K562 (cell line): ENCODE data around the gene SOSTDC1. TPM values are rescaled to one million over a fixed set of nuclear protein-coding genes. Genes with fewer than 3 reads are reported as not detected.

Experiments used
- CCAR2 ChIP-seq: fragments of 200-400 bp; formaldehyde crosslinking; IDR thresholded peaks from 2 replicates; pipeline ENCODE4 v1.6.1; 2017; ENCODE audit warnings: mild to moderate bottlenecking, low read depth, low read length
- KDM1A ChIP-seq, 2 experiments: fragments of 450-650 bp; IDR thresholded peaks; 2 replicates each; pipeline ENCODE4 v1.6.1; 2016; ENCODE audit warnings: mild to moderate bottlenecking in 2 of 2
- SMARCE1 ChIP-seq: fragments of 450-650 bp; IDR thresholded peaks from 2 replicates; pipeline ENCODE4 v1.7.1; 2016; ENCODE audit warnings: mild to moderate bottlenecking
- polyA plus RNA-seq, 8 experiments: library from polyadenylated mRNA; depleted of rRNA in 4 of 8; stranded (reverse) in 5 of 8; unstranded in 3 of 8; fragments of >200 nt; fragmentation: Nextera tagmentation in 2 of 8; fragmentation: Illumina TruSeq in 1 of 8; extraction: Ambion mirVana in 2 of 8; extraction: Trizol in 1 of 8; gene quantifications; 2 replicates each; pipeline versions ENCODE4 v1.2.1 to v1.2.3, GENCODE V29; 2011 to 2014; ENCODE audit warnings: inconsistent platforms in 1 of 8, missing spikeins in 1 of 8
- total RNA-seq, 7 experiments: library from RNA; depleted of rRNA in 6 of 7; stranded (reverse); fragments of >200 nt in 6 of 7; fragmentation: Illumina TruSeq in 2 of 7; extraction: Trizol in 2 of 7; gene quantifications; 2 replicates each; pipeline versions ENCODE4 v1.2.1 to v1.2.3, GENCODE V29; 2011 to 2021; ENCODE audit warnings: low replicate concordance in 1 of 7
- TF ChIP-seq, protein P1 (sequence below), 2 experiments: fragments of 450-650 bp; formaldehyde crosslinking in 1 of 2; IDR thresholded peaks; 2 replicates each; pipeline versions ENCODE4 v1.4.0 to v1.6.1; 2014 to 2020; ENCODE audit warnings: mild to moderate bottlenecking in 2 of 2, borderline replicate concordance in 1 of 2, low read depth in 1 of 2
- TF ChIP-seq, protein P2 (sequence below): fragments of 450-650 bp; formaldehyde crosslinking; IDR thresholded peaks from 2 replicates; pipeline ENCODE4 v1.4.0; 2022; ENCODE audit warnings: missing genetic modification characterization
- TF ChIP-seq, protein P3 (sequence below): sonication (generic); formaldehyde crosslinking; IDR thresholded peaks from 2 replicates; pipeline ENCODE4 v1.8.1; 2023; ENCODE audit warnings: mild to moderate bottlenecking, missing genetic modification reagents

Gene SOSTDC1
- total and polyA plus RNA-seq, 9 of the 15 experiments (the other 6 are each of a cell fraction or from before 2014, with no cell fraction given) = 8.3 to 48.6 (median 15.9) TPM

DNA sequence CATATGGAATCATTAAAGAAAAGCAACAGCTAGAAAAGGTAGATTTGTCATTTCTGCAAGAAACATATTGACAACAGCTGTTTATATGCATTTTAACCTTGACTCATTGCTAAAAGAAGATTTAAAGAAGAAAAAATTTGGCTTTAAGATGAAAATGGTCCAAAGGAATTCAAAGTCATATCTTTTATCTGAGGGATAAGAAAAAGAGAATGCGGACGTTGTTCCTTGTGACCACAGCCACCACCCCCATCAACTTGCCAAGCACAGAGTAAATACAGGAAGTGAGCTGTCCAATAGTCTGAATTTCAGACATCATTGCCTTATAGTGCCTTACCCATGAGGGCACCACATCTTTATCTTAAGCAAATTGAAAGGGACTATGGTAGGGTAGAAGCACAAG lies 36.9 kb downstream of the SOSTDC1 start (continued):
- TF ChIP-seq, protein P1, sequence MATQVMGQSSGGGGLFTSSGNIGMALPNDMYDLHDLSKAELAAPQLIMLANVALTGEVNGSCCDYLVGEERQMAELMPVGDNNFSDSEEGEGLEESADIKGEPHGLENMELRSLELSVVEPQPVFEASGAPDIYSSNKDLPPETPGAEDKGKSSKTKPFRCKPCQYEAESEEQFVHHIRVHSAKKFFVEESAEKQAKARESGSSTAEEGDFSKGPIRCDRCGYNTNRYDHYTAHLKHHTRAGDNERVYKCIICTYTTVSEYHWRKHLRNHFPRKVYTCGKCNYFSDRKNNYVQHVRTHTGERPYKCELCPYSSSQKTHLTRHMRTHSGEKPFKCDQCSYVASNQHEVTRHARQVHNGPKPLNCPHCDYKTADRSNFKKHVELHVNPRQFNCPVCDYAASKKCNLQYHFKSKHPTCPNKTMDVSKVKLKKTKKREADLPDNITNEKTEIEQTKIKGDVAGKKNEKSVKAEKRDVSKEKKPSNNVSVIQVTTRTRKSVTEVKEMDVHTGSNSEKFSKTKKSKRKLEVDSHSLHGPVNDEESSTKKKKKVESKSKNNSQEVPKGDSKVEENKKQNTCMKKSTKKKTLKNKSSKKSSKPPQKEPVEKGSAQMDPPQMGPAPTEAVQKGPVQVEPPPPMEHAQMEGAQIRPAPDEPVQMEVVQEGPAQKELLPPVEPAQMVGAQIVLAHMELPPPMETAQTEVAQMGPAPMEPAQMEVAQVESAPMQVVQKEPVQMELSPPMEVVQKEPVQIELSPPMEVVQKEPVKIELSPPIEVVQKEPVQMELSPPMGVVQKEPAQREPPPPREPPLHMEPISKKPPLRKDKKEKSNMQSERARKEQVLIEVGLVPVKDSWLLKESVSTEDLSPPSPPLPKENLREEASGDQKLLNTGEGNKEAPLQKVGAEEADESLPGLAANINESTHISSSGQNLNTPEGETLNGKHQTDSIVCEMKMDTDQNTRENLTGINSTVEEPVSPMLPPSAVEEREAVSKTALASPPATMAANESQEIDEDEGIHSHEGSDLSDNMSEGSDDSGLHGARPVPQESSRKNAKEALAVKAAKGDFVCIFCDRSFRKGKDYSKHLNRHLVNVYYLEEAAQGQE (IDR thresholded peaks at IDR 0.05; ENCODE audit: borderline replicate concordance) = peak; percentile 13; the same call in 1 of the 2 replicates
- TF ChIP-seq, protein P1 (CRISPR knock-in tag; IDR thresholded peaks at IDR 0.05; ENCODE audit: low read depth) = no peak
- TF ChIP-seq SMARCE1 = peak; percentile 23; the same call in 1 of the 2 replicates
- TF ChIP-seq, protein P2, sequence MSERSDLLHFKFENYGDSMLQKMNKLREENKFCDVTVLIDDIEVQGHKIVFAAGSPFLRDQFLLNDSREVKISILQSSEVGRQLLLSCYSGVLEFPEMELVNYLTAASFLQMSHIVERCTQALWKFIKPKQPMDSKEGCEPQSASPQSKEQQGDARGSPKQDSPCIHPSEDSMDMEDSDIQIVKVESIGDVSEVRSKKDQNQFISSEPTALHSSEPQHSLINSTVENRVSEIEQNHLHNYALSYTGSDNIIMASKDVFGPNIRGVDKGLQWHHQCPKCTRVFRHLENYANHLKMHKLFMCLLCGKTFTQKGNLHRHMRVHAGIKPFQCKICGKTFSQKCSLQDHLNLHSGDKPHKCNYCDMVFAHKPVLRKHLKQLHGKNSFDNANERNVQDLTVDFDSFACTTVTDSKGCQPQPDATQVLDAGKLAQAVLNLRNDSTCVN (CRISPR knock-in tag) = no peak
- no peak for TF ChIP-seq CCAR2
- no peak for TF ChIP-seq KDM1A (IDR thresholded peaks at IDR 0.05)
- TF ChIP-seq, protein P3, sequence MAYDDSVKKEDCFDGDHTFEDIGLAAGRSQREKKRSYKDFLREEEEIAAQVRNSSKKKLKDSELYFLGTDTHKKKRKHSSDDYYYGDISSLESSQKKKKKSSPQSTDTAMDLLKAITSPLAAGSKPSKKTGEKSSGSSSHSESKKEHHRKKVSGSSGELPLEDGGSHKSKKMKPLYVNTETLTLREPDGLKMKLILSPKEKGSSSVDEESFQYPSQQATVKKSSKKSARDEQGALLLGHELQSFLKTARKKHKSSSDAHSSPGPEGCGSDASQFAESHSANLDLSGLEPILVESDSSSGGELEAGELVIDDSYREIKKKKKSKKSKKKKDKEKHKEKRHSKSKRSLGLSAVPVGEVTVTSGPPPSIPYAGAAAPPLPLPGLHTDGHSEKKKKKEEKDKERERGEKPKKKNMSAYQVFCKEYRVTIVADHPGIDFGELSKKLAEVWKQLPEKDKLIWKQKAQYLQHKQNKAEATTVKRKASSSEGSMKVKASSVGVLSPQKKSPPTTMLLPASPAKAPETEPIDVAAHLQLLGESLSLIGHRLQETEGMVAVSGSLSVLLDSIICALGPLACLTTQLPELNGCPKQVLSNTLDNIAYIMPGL (CRISPR knock-in tag) = no peak
